GM12891 (cell line): Measurements from ENCODE around the gene NUP210.
A peak's percentile ranks its signal among the peaks of the same experiment; 100 is the strongest.

Experiments used
- DNase-seq: peaks from one replicate; pipeline ENCODE4 v3.0.0; 2011; ENCODE audit warnings: low spot score; ENCODE audit not compliant: insufficient read length
- FAIRE-seq: peaks from 2 replicates; lab custom pipeline; 2011; peaks lifted over from hg19 to GRCh38; lab: Jason Lieb, UNC
- PAX5 ChIP-seq: IDR thresholded peaks from 2 replicates; pipeline ENCODE4 v1.6.1; 2011; ENCODE audit warnings: low read length, moderate library complexity, mild to moderate bottlenecking; ENCODE audit not compliant: insufficient read depth, severe bottlenecking
- POLR2A ChIP-seq: IDR thresholded peaks from 2 replicates; pipeline ENCODE4 v1.6.1; 2011; ENCODE audit warnings: low read depth, low read length, control low read depth
- POLR2AphosphoS5 ChIP-seq: IDR thresholded peaks from 2 replicates; pipeline ENCODE4 v1.6.1; 2011; ENCODE audit warnings: low read depth, low read length, control low read depth
- POU2F2 ChIP-seq: IDR thresholded peaks from 2 replicates; pipeline ENCODE4 v1.6.1; 2011; ENCODE audit warnings: low read depth, mild to moderate bottlenecking, control low read depth, low read length, moderate library complexity
- SPI1 ChIP-seq: IDR thresholded peaks from 2 replicates; pipeline ENCODE4 v1.6.1; 2011; ENCODE audit warnings: low read depth, low read length, control low read depth
- TAF1 ChIP-seq: IDR thresholded peaks from 2 replicates; pipeline ENCODE4 v1.6.1; 2011; ENCODE audit warnings: low read depth, low read length, control low read depth

The NUP210 gene

GRCh38 chr3:13419505-13420044 is 547 bp downstream of the NUP210 start:
- FAIRE-seq (peak; percentile 20), DNase-seq (peak; percentile 57)
- no peak for TF ChIP-seq PAX5
- no peak for TF ChIP-seq POU2F2
- no peak for TF ChIP-seq POLR2A
- no peak for TF ChIP-seq POLR2AphosphoS5
- no peak for TF ChIP-seq SPI1
- TF ChIP-seq TAF1 = no peak

GRCh38 chr3:13417166-13417947 is 2.8 kb downstream of the NUP210 start:
- peak; percentile 18; the same call in 1 of the 2 replicates for TF ChIP-seq SPI1
- TF ChIP-seq POU2F2 = no peak
- TF ChIP-seq POLR2A = no peak
- TF ChIP-seq POLR2AphosphoS5 = no peak
- DNase-seq (no peak), FAIRE-seq (no peak)

GRCh38 chr3:13415997-13416793 is 3.9 kb downstream of the NUP210 start:
- FAIRE-seq (no peak), DNase-seq (no peak)
- TF ChIP-seq PAX5 (no peak), POLR2A (no peak), SPI1 (no peak), POLR2AphosphoS5 (no peak)

- TF ChIP-seq POLR2AphosphoS5 = no peak
- no peak for TF ChIP-seq PAX5
- TF ChIP-seq SPI1 = no peak
- TF ChIP-seq POLR2A = no peak
- no peak for TF ChIP-seq TAF1
- no peak for TF ChIP-seq POU2F2
- FAIRE-seq (no peak), DNase-seq (no peak)
These were observed 4.7 kb downstream of the NUP210 start for GRCh38 chr3:13415236-13415986.

GRCh38 chr3:13414040-13414729 is 5.9 kb downstream of the NUP210 start:
- TF ChIP-seq SPI1 (peak; percentile 99), PAX5 (no peak), POLR2AphosphoS5 (no peak), TAF1 (peak; percentile 48; the same call in 1 of the 2 replicates), POLR2A (peak; percentile 78), POU2F2 (peak; percentile 71; the same call in 1 of the 2 replicates)
- DNase-seq (peak; percentile 77), FAIRE-seq (peak; percentile 94)

GRCh38 chr3:13411186-13411860 is 8.8 kb downstream of the NUP210 start:
- no peak for TF ChIP-seq SPI1
- DNase-seq = no peak
- no peak for FAIRE-seq

- no peak for TF ChIP-seq PAX5
- TF ChIP-seq POLR2AphosphoS5 = peak; percentile 49; the same call in 1 of the 2 replicates
- TF ChIP-seq POLR2A = no peak
- no peak for DNase-seq
- no peak for FAIRE-seq
These were observed 11.2 kb downstream of the NUP210 start for GRCh38 chr3:13408890-13409289.

- FAIRE-seq = no peak
- no peak for DNase-seq
- TF ChIP-seq TAF1 = no peak
- no peak for TF ChIP-seq SPI1
- TF ChIP-seq POLR2A = no peak
- no peak for TF ChIP-seq PAX5
- TF ChIP-seq POLR2AphosphoS5 = no peak
- no peak for TF ChIP-seq POU2F2
These were observed 12.2 kb downstream of the NUP210 start for GRCh38 chr3:13407926-13408325.

- FAIRE-seq (no peak), DNase-seq (no peak)
- no peak for TF ChIP-seq SPI1
- no peak for TF ChIP-seq POLR2A
- TF ChIP-seq TAF1 = no peak
- no peak for TF ChIP-seq POU2F2
- no peak for TF ChIP-seq PAX5
- TF ChIP-seq POLR2AphosphoS5 = no peak
These were observed 12.6 kb downstream of the NUP210 start for GRCh38 chr3:13407475-13407874.
